GM18505 (cell line): Measurements from ENCODE around the gene GAS5.
A peak's percentile ranks its signal among the peaks of the same experiment; 100 is the strongest.

Experiments used
- ATAC-seq: cut with Tn5 transposase; IDR thresholded peaks from one replicate; pipeline ENCODE4 v1.9.1; 2021; ENCODE audit not compliant: unreplicated experiment
- POLR2A ChIP-seq: IDR thresholded peaks from 4 replicates; pipeline ENCODE4 v1.6.1; 2011; ENCODE audit warnings: borderline replicate concordance; ENCODE audit not compliant: insufficient read depth, insufficient read length; ENCODE audit errors: extremely low read depth

Gene GAS5

DNA sequence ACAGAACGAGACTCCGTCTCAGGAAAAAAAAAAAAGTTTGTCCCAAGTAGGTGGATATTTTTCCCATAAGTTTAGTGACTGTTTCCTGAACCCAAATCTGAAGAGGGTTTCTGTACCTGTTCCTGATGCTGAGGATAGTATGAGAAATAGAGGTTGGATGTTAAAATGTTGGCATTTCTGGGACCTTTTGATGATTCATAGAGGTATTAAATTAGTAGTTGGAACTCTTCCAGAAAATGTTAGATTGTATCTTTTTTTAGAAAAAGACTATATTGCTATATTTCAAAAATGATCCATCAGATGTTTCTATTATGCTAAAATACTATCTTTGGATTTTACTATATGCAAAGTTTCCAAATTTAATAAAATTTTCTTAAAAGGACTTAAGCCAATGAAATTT lies 40.2 kb downstream of the GAS5 start:
- no peak for ATAC-seq
- no peak for TF ChIP-seq POLR2A

DNA sequence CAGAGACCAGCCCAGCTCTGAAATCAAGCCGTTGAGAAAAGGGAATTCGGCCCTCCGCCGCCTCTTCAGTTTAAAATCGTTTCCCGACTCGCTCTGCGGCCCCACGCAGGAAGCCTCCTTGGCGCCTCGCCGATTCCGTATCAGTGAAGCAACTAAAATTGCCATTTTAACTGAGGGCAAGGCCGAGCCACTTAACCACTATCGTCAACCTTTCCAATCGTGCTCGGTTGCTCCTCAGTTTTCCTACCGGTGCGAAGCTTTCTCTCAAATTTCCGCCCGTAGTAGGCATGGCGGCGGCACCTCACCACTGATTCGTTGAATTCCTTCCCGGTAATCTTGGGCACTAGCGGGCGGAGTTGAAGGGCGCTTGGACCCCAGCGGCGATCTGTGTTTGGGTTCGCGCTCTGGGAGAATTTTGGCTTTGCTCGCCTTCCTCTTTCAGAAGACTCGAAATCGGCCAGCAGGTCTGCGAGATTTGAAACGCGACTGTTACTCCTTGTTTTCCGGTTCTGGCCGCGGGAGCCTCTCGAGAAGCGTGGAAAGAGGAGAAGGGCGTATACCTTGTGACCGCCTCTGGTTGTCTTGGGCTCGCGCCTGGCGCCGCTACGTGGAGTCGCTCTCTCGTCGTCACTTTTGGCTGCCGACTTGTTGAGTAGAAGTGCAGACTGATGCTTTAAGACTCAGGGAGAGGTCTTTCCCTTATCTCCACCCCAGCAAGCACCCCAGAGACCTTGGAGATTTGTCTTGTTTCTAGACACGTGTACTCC lies 43.3 kb downstream of the GAS5 start, which contains the start of the genes CENPL and DARS2:
TSS of gene CENPL (minus strand) at position 569 of the 767 bp plus-strand sequence. CDS start 13,584 bp downstream, outside the sequence.
TSS of gene DARS2 (plus strand) at position 359 of the 767 bp plus-strand sequence. CDS start 557 bp downstream, outside the sequence.
- ATAC-seq = peak; percentile 74
- TF ChIP-seq POLR2A = peak; percentile 66

DNA sequence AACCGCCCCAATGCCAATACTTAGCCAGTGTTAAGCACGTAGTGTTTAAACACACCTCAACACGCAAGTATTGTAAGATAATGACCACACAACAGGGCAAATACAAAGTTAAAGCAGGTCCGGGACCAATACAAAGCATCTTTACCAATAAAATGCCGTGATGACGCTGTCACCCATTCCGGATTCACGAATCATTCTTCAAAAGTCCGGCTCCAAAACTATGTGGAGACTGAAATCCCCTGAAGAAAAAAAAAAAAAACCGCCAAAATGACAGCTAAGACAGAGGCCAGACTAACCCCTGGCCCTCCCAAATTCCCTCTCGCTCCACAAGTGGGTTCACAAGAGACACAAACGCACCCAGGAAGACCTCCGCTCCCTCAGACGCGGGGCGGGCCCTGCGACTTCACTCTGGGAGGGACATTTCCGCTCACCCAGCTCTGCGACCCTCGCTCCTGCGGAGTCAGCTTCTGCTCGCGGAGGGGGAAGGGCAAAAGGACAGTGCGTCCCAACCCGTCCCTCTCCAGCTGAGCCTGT lies 43.9 kb downstream of the GAS5 start:
- peak; percentile 35 for ATAC-seq
- no peak for TF ChIP-seq POLR2A

DNA sequence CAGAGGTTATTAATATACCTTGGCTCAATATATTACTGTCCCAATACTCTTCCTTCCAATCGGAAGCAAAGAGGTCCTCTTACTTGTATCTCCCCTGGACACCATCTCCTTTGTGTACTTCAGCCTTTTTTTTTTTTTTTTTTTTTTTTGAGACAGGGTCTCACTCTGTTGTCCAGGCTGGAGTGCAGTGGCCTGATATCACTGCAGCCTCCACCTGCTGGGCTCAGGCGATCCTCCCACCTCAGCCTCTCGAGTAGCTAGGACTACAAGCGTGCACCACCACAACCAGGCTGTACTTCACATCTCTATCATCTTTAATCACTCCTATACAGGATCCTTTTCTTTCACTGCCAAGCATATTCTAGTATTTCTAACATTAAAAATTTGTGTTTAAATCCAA lies 46.1 kb downstream of the GAS5 start:
- no peak for TF ChIP-seq POLR2A
- ATAC-seq = no peak

DNA sequence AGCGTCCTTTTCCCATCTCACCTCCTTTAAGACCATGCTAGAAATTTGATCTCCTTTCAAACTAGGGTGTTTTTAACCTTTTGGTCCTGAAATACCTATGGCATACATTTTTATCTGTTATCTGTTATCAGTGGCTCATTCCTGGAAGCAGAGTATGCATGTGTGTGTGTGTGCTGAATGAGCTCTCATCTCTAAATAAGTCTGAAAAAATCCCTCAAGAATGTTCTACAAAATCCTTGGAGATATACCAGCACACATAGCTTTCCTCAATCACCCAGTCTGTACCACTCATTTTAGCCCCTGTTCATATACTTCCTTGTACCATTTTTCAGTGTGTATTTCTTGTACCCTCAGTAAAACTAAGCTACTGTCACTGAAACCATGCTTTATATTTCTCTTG lies 49.3 kb downstream of the GAS5 start:
- TF ChIP-seq POLR2A = no peak
- no peak for ATAC-seq
